Tongue (tissue), 2 donors: ENCODE results near the gene PCSK6. TPM values are rescaled to one million over a fixed set of nuclear protein-coding genes. Genes with fewer than 3 reads are reported as not detected.

ENCODE experiments used
- DNase-seq: peaks from one replicate; pipeline ENCODE4 v3.0.0-alpha.2; 2015
- total RNA-seq: library from RNA; depleted of rRNA; stranded (reverse); fragments of >200 nt; gene quantifications from one replicate; pipeline ENCODE4 v1.2.3, GENCODE V29; 2014

The PCSK6 gene
- total RNA-seq, 1 donor from 2014 or later, result 10.6 TPM

DNA sequence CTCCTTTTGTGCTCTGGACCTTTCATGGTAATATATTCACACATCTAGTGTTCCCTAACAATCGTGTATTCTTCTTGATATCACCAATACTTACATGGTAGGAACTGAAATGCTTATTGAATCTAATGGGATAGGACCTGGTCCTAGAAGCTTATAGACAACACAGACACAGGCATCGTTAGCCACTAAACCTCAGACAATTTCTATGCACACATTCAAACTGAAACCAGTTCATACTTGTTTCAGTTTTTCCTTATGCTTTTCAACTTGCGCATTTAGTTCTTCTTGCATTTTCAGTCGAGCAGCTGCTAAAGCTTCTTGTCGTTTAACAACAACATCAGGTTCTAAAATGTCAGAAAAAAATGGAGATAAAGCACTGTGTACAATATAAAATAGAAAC is 214.5 kb downstream of the PCSK6 start:
- DNase-seq, result no peak

DNA sequence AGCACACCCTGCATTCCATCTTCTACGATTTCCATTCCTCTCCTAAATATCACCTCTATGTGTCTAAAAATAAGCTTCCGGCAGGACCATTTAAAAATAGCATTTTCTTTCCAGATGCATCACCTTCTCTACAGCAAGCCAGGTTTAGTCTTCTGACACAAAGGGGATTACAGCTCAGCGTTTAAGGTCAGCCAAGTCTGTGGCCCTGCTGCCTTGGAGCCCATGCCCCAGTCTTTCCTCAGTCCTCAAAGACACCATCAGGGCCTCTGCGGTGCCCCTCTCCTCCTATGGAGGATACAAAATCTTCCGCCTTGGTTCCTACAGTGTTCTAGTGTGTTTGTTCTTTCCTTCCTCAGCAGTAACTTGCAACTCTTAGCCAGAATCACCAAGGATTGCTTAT is 216.0 kb downstream of the PCSK6 start:
- DNase-seq, result no peak

DNA sequence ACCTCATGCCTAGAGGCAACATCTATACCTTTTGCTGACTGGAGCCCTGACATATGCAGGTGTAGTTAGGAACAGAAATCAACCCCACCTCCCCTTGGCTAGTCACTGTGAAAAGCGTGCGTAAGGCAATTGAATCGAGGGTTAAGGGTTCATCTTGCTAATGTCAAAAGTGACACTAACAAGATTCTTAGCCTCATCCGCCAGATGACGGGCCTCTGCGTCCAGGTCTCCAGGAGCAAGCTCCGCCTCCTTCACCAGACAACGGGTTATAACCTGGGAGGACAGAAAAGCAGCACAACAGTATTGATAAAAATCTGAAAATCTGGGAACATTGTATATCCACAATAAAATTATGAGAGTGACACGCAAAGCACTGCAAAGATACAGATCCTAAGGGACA is 216.9 kb downstream of the PCSK6 start:
- no peak for DNase-seq

DNA sequence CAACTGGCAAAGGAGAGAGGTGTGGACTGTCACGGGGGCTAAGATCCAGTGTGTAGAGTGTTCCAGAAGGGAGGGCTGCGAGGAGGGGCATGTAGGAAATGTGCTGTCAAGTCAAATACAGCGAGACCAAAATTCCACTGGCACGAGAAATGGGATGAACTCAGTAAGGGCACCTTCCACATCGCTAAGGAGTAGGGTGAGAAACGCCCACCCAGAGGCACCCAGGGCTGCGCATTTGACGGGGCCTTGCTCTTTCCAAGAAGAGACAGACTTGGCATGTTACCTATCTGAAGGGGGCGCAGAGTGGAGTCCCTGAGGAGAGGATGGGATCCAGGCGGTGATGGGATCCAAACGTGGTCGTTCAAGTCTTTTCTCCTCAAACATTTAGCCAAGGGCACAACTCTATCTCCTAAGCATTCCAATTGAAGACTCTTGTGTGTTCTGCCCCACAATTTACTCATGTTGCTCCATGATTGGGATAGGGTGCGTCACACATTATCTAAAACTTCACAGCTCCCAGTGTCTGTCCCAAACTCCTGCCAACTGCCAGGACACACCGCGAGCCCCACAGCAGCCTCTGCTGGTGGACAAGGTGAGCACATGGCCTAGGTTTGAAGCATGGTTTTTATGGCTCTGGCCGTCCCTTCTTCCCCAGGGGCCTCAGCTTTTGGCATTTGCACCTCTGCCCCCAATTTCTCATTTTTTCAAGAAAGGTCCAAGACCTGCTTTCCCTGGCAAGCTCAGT is 219.9 kb downstream of the PCSK6 start:
- no peak for DNase-seq

DNA sequence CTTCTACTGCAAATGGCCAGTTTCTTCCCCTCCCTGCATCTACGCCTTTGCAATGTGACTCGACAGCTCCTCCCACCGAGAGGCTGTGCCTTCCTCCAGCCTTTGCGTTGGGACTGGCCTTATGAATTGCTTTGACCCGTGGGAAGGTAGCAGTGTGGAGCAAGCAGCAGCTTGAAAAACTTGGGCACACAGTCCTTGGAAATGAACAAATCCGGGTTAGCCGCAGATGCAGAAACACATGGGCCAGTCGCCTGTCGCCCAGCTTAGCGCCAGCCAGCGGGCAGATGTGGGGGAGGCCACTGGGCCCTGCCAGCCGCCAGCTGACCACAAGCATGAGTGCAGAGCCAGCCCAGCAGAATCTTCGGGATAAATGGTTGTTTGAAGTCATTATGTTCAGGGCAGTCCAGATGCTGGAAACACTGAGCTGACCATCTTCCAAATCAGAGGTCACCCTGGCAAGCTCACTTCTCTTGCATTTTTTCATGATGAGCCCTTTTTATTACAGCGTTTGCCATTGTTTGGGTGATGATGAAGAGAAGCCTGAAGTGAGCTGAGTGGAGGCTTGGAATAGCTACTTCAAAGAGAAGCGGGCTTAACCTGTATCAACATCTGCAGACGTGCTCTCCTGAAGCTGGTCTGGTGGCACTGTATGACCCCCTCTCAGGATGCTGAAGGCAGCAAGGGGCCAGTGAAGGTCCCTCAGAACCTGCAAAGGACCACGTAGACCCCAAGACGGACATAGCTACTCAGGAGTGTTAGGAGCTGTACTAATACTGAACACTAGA is 222.0 kb downstream of the PCSK6 start:
- no peak for DNase-seq

DNA sequence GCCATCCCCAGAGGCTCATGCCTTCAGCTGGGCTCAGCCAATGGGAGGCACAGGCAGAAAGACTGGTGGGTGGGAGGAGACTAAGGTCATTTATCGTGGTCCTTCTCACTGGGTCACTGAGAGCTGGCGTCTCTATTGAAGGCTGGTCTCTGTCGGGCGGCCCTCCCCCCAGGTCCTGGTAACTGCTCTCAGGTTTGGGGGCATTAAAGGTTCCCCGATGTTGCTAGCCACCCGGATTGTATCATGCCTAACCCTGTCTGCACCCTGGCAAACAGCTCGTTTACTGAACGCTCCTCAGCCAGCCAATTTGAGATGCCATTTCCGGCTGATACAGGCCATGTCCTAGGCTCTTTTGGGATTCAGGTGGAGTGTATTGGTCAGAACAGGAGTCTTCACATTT is 222.7 kb downstream of the PCSK6 start:
- no peak for DNase-seq

DNA sequence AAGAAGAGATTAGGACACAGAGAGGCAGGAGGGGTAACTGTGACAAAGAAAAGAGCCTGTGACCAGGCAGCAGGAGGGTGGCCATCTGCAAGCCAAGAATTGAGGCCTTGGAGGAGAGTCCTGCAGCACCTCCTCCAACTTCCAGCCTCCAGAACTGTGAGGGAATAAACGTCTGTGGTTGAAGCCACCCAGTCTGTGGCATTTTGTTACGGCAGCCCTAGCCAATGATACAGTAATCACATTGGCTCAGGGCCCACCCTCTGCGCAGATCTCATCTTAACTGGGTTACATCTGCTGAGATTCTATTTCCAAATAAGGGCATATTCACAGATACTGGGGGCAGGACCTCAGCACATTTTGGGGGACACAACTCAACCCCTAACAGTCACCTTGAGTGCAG is 223.5 kb downstream of the PCSK6 start:
- DNase-seq, result peak; percentile 77

DNA sequence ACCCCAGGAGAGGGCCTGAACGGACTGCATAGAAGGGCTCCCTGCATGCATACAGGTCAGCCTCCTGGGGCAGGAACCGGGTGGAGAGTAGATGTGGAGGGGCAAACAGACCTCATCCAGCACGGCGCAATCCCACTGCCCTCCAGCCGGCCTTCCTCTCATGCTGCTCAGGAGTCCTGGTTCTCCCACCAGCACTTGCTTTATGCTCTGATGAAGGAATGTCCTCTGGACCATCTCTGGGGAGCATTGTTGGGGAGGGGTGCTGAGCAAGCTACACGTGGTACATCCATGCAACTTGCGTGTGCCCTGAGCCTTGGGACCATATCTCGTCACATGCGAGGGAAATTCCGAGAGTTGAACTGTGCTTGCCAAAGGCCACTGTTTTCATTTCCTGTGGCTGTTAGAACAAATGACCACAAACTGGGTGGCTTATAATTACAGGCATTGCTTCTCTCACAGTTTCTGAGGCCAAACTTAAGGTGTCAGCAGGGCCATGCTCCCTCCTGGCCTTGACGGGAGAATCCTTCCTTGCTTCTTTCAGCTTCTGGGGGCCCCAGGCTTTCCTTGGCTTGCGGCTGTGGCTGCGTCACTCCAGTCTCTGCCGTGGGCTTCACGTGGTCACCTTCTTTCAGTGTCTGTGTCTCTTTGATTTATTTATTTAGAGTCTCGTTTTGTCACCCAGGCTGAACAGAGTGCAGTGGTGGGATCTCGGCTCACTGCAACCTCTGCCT is 224.4 kb downstream of the PCSK6 start:
- DNase-seq, result no peak

DNA sequence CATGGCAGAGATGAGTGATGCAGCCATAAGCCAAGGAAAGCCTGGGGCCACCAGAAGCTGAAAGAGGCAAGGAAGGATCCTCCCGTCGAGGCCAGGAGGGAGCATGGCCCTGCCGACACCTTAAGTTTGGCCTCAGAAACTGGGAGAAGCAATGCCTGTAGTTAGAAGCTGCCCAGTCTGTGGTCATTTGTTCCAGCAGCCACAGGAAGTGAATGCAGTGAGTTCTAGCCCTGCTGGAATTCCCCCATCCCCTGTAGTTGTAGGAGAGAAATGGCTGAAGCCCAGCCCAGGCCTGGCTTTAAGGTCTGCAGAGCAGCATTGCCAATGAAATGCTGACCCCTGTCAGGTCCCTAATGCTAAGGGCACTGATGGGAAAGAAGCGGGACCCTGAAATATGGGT is 225.5 kb downstream of the PCSK6 start:
- no peak for DNase-seq

DNA sequence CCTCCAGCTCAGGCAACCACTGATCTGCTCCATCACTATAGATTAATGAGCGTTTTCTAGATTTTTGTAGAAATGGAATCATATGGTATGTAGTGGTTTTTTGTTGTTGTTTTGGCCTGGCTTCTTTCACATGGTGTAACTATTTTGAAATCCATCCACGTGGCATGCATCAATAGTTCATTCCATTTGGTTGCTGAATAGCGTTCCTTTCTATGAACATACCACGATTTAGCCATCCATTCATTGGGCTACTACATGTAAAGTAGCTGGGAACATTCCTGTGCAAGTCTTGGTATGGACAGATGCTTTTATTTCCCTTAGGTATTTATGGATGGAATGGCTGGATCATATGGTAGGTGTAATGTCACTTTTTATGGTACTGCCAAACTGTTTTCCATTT is 227.0 kb downstream of the PCSK6 start:
- DNase-seq, result no peak

DNA sequence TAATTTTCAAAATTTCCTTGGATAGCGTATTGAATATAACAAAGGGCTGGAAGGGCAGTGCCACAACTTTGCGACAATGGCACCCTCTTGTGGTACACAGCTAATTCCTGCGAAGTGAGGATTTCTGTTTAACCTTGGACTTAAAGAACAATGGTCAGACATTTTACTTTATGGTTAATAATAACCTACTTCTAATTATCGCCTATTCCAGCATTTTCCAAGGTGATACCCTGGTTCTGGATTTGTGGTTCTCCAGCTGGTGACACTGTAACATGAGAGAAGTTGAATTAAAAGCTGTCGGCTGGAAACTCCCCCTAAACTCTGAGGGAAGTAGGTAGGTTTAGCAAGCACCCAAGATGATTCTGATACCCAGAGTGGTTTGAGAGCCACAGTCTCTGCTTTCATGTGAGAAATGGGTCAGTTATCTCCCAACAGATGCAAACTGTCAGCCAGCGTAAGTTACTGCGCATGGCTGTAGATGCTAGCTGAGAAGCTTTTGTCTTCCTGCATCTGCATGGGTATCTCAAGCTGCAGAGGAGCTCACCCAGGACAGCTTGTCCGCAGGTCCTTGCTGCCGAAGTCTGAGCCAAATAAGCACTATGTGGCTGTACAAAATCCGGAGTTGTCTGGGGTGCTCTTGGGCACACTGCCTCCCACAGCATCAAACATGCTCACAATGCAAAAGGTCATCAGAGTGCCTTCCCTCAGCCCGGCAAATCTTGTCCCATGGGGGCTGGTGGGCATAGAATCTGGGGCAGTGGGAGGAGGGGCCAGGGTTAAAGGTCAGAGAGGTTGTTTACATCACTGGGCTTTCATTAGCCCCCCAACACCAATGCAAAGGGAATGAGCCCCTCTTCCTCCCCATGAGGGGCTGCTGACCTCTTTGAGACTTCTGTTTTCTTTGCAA is 231.0 kb downstream of the PCSK6 start:
- peak; percentile 89 for DNase-seq

DNA sequence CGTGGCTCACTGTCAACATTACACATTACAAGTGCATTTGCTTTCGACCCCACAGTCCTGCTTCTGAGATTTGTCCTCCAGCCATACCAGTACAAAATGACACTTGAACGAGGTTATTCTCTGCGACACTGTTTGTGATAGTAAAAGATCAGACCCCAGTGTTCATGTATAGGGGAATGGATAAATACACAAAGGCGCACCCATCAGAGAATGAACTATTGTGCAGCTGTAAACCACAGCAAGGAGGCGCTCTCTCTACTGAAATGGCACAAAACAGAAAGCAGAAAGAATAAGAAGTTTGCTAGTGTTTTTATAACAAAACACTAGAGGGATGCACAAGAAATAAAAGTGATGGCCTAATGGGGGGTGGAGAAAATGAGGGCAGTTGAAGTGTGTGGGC is 232.8 kb downstream of the PCSK6 start:
- no peak for DNase-seq

DNA sequence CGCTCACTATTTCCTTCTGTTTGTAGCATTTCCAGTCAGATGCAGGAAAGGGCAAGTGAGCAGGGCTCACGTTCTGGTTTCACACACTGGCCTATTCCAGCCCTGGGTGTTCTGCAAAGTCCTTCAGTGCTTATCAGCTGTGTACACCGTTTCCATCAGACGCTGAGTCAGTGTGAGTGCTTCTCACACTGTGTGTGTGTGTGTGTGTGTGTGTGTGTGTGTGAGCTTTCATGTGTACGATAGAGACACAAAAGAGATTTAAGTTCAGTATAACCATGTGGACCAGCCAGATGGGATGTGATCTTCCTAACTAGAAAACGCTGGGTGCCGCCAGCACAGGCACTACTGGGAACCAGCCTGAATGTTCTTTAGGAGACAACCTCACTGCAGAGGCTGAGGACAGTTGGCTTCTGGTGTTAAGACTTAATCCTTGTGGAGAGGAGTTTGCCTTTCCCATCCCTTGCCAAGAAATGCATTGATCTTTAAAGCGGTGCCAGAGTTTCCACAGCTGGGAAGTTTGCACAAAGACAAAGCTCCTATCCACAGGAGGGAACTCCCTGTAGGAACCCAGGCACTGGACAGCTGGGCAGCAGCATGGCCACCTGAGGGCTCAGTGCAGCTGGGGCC is 233.8 kb downstream of the PCSK6 start:
- peak; percentile 92 for DNase-seq

DNA sequence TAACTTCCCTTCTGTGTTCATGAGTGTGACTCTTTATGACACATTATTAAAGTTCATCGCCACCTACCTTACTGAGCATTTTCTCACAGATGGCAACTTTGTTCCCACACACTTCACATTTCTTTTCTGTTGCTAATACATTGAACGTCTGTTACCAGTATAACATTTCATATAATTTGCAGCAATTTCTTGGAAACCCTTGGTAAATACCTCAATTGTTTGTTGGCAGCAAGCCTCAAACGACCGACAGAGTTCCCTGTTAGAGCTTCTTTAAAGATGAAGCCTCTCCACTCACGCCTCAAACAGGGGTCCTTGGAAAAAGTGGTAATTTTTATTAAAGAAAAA is 234.5 kb downstream of the PCSK6 start:
- peak; percentile 77 for DNase-seq

DNA sequence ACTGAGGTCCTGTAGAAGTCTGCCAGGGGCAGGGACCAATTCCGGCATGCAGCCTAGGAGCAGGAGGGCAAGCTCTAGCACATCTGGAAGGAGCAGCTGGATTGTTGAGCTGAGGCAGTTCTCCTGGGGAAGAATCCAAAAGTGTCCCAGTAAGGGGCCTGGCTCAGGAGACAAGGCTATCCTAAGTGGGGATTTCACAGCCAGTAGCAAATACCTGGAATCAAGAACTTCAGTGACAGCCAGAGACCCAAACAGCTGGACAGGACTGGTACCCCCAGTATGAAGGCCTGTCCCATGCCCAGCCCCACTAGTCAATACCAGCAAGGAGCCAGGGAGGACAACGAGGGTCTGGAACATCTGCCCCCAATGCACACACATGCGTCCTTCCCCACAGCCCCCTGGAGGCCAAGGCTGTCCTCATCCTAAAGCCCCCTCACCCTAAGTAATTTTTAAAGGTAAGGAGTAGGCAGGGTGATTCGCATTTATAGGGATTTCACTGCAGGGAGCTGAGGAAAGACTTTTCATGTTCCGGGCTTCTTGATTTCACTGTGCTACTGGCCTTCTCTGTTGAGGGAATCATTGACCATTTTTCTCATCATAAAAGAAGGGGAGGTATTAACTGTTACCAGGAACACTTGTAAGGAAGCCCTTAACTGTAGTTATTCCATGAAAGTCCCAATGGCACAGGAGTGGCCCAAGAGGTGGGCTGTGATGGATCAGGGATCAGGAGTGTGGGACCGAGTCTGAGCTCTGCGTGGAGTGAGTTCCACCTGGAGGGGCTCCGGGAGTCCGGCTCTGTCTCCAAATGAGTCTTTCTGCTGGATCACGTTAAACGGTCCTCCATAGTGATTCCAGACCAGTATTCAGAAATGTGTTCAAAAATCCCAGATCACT is 235.1 kb downstream of the PCSK6 start:
- no peak for DNase-seq

Other genes starting within 250 kb of the PCSK6 start
- 41.7 TPM for gene CHSY1, start 237.7 kb downstream of the PCSK6 start, total RNA-seq
- 58.3 TPM for gene SELENOS, start 212.2 kb downstream of the PCSK6 start, total RNA-seq
- gene SNRPA1, start 194.5 kb downstream of the PCSK6 start, total RNA-seq, result 32.9 TPM
- 36.6 TPM for gene TM2D3, start 162.7 kb upstream of the PCSK6 start, total RNA-seq
- gene TARS3, start 234.8 kb upstream of the PCSK6 start, total RNA-seq, result 35.8 TPM